Chondrocyte (in vitro differentiated cells): ENCODE data around the gene PDSS1. TPM values are rescaled to one million over a fixed set of nuclear protein-coding genes. Genes with fewer than 3 reads are reported as not detected.
A peak's percentile ranks its signal among the peaks of the same experiment; 100 is the strongest.

Source experiments
- DNase-seq: peaks from one replicate; pipeline ENCODE4 v3.0.0; 2021; ENCODE audit warnings: mixed read lengths, low spot score
- H3K27ac Mint-ChIP-seq: one replicate; pipeline ENCODE4 v1.8.0; 2021; ENCODE audit warnings: mild to moderate bottlenecking, moderate library complexity, mixed read lengths; ENCODE audit not compliant: unreplicated experiment
- H3K27me3 Mint-ChIP-seq: 2 replicates; pipeline ENCODE4 v1.8.0; 2021; ENCODE audit warnings: low read depth, mixed read lengths
- H3K36me3 Mint-ChIP-seq: 2 replicates; pipeline ENCODE4 v1.8.0; 2021; ENCODE audit warnings: low read depth, mixed read lengths
- H3K4me1 Mint-ChIP-seq: 2 replicates; pipeline ENCODE4 v1.8.0; 2021; ENCODE audit warnings: low read depth, mild to moderate bottlenecking, mixed read lengths
- H3K4me3 Mint-ChIP-seq: one replicate; pipeline ENCODE4 v1.8.0; 2021; ENCODE audit warnings: mild to moderate bottlenecking, moderate library complexity, mixed read lengths; ENCODE audit not compliant: unreplicated experiment
- H3K9me3 Mint-ChIP-seq: 2 replicates; pipeline ENCODE4 v1.8.0; 2021; ENCODE audit warnings: low read depth, mixed read lengths
- CTCF ChIP-seq: fragments of 200-600 bp; sonication (generic); IDR thresholded peaks from 2 replicates; pipeline ENCODE4 v1.5.0; 2021; ENCODE audit warnings: antibody characterized with exemption, mild to moderate bottlenecking, moderate library complexity
- total RNA-seq: library from RNA; stranded (reverse); gene quantifications from 3 replicates; pipeline ENCODE4 v1.2.1, GENCODE V29; 2021

PDSS1 gene
- total RNA-seq, 1 donor from 2014 or later = 2.9 TPM

GRCh38 chr10:26741368-26741767 lies 43.9 kb downstream of the PDSS1 start:
- H3K9me3 Mint-ChIP-seq = no peaks in the 10 kb centered on the region
- H3K36me3 Mint-ChIP-seq = peaks cover 20% of the 10 kb centered on the region
- DNase-seq = no peak
- H3K4me1 Mint-ChIP-seq = no peaks in the 10 kb centered on the region
- no peaks in the 10 kb centered on the region for H3K27me3 Mint-ChIP-seq
- TF ChIP-seq CTCF = no peak
- no peak overlapping the region for H3K27ac Mint-ChIP-seq
- no peak overlapping the region for H3K4me3 Mint-ChIP-seq

GRCh38 chr10:26743091-26743490 lies 45.6 kb downstream of the PDSS1 start:
- Mint-ChIP-seq H3K9me3 (no peaks in the 10 kb centered on the region), H3K4me3 (no peak overlapping the region), H3K4me1 (no peaks in the 10 kb centered on the region), H3K36me3 (peaks cover 19% of the 10 kb centered on the region), H3K27ac (no peak overlapping the region), H3K27me3 (no peaks in the 10 kb centered on the region)
- DNase-seq = no peak
- TF ChIP-seq CTCF = no peak

- Mint-ChIP-seq H3K4me1 (no peaks in the 10 kb centered on the region), H3K36me3 (peaks cover 19% of the 10 kb centered on the region), H3K9me3 (no peaks in the 10 kb centered on the region), H3K4me3 (no peak overlapping the region), H3K27ac (no peak overlapping the region), H3K27me3 (no peaks in the 10 kb centered on the region)
- TF ChIP-seq CTCF = no peak
- DNase-seq = no peak
Observed at GRCh38 chr10:26743841-26744240, 46.3 kb downstream of the PDSS1 start.

- no peaks in the 10 kb centered on the region for H3K9me3 Mint-ChIP-seq
- DNase-seq = no peak
- no peaks in the 10 kb centered on the region for H3K27me3 Mint-ChIP-seq
- H3K4me3 Mint-ChIP-seq = no peak overlapping the region
- no peaks in the 10 kb centered on the region for H3K4me1 Mint-ChIP-seq
- no peak for TF ChIP-seq CTCF
- peaks cover 19% of the 10 kb centered on the region for H3K36me3 Mint-ChIP-seq
- H3K27ac Mint-ChIP-seq = no peak overlapping the region
Observed at GRCh38 chr10:26746061-26746460, 48.6 kb downstream of the PDSS1 start.

GRCh38 chr10:26755443-26755903 lies 58.0 kb downstream of the PDSS1 start:
- Mint-ChIP-seq H3K4me1 (peaks cover 4% of the 10 kb centered on the region), H3K4me3 (no peak overlapping the region), H3K9me3 (no peaks in the 10 kb centered on the region), H3K27me3 (no peaks in the 10 kb centered on the region), H3K36me3 (peaks cover 12% of the 10 kb centered on the region), H3K27ac (peak overlapping the region; percentile 83)
- no peak for DNase-seq
- no peak for TF ChIP-seq CTCF
